IMR-90 (cell line): ENCODE results near the gene STARD10. TPM values are rescaled to one million over a fixed set of nuclear protein-coding genes. Genes with fewer than 3 reads are reported as not detected.

Source experiments
- FOS ChIP-seq: fragments of 150-350 bp; IDR thresholded peaks from 2 replicates; pipeline ENCODE4 v1.6.1; 2016; ENCODE audit warnings: low read depth, low read length
- MXI1 ChIP-seq: IDR thresholded peaks from 2 replicates; pipeline ENCODE4 v1.6.1; 2012; ENCODE audit warnings: low read depth, mild to moderate bottlenecking, low read length, moderate library complexity, borderline replicate concordance
- NFE2L2 ChIP-seq: fragments of 150-350 bp; IDR thresholded peaks from 2 replicates; pipeline ENCODE4 v1.6.1; 2016; ENCODE audit warnings: low read depth, mild to moderate bottlenecking, low read length
- polyA plus RNA-seq, 3 experiments: library from polyadenylated mRNA; depleted of rRNA; stranded (reverse); fragments of >200 nt; gene quantifications; 2 replicates each; pipeline ENCODE4 v1.2.3, GENCODE V29; 2012; ENCODE audit warnings: low replicate concordance in 1 of 3
- total RNA-seq: library from RNA; depleted of rRNA; stranded (reverse); fragments of >200 nt; gene quantifications from 2 replicates; pipeline ENCODE4 v1.2.3, GENCODE V29; 2012

STARD10 gene
- total and polyA plus RNA-seq, 2 of the 4 experiments (the other 2 are of a cell fraction), result 23.8 to 37.4 TPM

DNA sequence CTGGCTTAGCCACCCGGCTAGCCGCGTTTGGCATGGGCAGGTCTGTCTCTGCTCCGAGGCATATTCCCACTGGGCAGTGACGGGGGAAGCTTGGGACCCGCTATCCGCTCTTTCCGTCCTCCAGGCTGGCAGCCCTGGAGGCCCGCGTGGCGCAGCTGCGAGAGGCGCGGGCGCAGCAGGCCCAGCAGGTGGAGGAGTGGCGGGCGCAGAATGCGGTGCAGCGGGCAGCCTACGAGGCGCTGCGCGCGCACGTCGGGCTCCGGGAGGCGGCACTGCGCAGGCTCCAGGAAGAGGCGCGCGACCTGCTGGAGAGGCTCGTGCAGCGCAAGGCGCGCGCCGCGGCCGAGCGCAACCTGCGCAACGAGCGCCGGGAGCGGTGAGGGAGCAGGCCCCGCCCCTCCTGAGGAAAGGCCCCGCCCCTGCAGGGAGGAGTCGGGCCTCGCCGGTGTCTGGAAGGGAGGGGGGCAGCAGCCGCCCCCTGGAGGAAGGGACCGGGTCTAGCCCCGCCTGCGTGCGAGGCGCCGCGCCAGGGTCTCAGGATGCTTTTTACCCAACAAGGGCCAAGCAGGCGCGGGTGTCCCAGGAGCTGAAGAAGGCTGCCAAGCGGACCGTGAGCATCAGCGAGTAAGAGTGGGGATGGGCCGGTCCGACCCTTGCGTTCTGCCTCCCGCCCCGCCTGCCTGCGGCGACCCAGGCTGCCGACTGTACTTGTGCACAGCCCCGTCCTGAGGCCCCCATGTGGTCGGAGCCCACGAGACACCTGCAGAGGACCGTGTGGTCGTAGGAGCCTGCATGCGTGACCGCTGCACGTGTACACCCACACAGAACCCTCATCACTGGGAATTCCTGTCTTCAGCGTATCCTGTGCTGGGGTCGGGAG lies 28.3 kb upstream of the STARD10 start (continued):
- TF ChIP-seq NFE2L2, result no peak
- 0 out of 2 replicates have a peak, but pooled peaks have one; percentile 32 for TF ChIP-seq MXI1
- no peak for TF ChIP-seq FOS
